Naive thymus-derived CD8-positive, alpha-beta T cell (primary cell): ENCODE measurements around the gene CTAG1A. TPM values are rescaled to one million over a fixed set of nuclear protein-coding genes. Genes with fewer than 3 reads are reported as not detected.
A peak's percentile ranks its signal among the peaks of the same experiment; 100 is the strongest.
"Not testable (repeated sequence)": the region's sequence is repeated elsewhere in the genome, so short reads cannot be mapped to it uniquely, and the experiment has no call there.

Experiments used
- ATAC-seq, 2 donors: fragments of 150-1000 bp; cut with Tn5 transposase in 1 of 2; sonication (Bioruptor Pico), chemical (Tn5 transposase) in 1 of 2; 1 replicate in 1 of 2; 2 replicates in 1 of 2; pipeline ENCODE4 v1.10.0; 2021; ENCODE audit warnings: mild to moderate bottlenecking in 2 of 2, moderate library complexity in 2 of 2
- POLR2A ChIA-PET: fragments of 350-600 bp; sonication (Branson Sonifier 250); formaldehyde crosslinking; loops from one replicate; lab custom pipeline; 2021; ENCODE audit warnings: antibody characterized with exemption; lab: Charles Lee
- DNase-seq, 10 donors: peaks; one replicate each; pipeline versions ENCODE4 v3.0.0 to v3.0.0-alpha.2; 2020 to 2022
- H3K27ac Mint-ChIP-seq, 10 donors: one replicate each; pipeline ENCODE4 v1.8.0; 2020 to 2022; ENCODE audit warnings: mild to moderate bottlenecking in 10 of 10, mixed read lengths in 10 of 10, moderate library complexity in 4 of 10, inconsistent platforms in 1 of 10
- H3K27me3 Mint-ChIP-seq, 5 donors: one replicate each; pipeline ENCODE4 v1.8.0; 2021 to 2022; ENCODE audit warnings: mixed read lengths in 5 of 5
- H3K36me3 Mint-ChIP-seq, 3 donors: one replicate each; pipeline ENCODE4 v1.8.0; 2020 to 2022; ENCODE audit warnings: mixed read lengths in 3 of 3, mild to moderate bottlenecking in 2 of 3, inconsistent platforms in 1 of 3
- H3K4me1 Mint-ChIP-seq, 4 donors: one replicate each; pipeline ENCODE4 v1.8.0; 2021 to 2022; ENCODE audit warnings: mixed read lengths in 4 of 4
- H3K4me3 Mint-ChIP-seq, 10 donors: one replicate each; pipeline ENCODE4 v1.8.0; 2020 to 2022; ENCODE audit warnings: mild to moderate bottlenecking in 10 of 10, mixed read lengths in 10 of 10, moderate library complexity in 6 of 10, inconsistent platforms in 1 of 10
- H3K9me3 Mint-ChIP-seq, 9 donors: one replicate each; pipeline ENCODE4 v1.8.0; 2020 to 2022; ENCODE audit warnings: mixed read lengths in 9 of 9, mild to moderate bottlenecking in 3 of 9, inconsistent platforms in 1 of 9, moderate library complexity in 1 of 9
- polyA plus RNA-seq, 3 donors: library from polyadenylated mRNA; unstranded; fragments of 300-500 nt; fragmentation: Illumina TruSeq; gene quantifications; one replicate each; pipeline ENCODE4 v1.2.3, GENCODE V29; 2021
- total RNA-seq, 8 experiments: library from RNA in 2 of 8; stranded (reverse) in 2 of 8; gene quantifications; one replicate each; pipeline ENCODE4 v1.2.3 and lab custom pipeline; 2021 to 2026

The CTAG1A gene
- total and polyA plus RNA-seq, 5 experiments from 2014 or later, result not detected

GRCh38 chrX:154547245-154548027, 37.5 kb upstream of the CTAG1A start, which contains the start of gene IKBKG:
TSS of gene IKBKG (plus strand) at chrX:154547620. CDS start at chrX:154552003, 4,383 bp downstream.
- Mint-ChIP-seq H3K9me3 (no peaks in the 10 kb centered on the region), H3K4me1 (peaks cover 21 to 60% (median 51%) of the 10 kb centered on the region in 4 donors), H3K4me3 (peak within 1 kb of the TSS; percentile 82 to 98 (median 92)), H3K27me3 (no peaks in the 10 kb centered on the region), H3K27ac (peak within 1 kb of the TSS; percentile 85 to 98 (median 92)), H3K36me3 (peaks cover 0 to 22% (median 0%) of the 10 kb centered on the region in 3 donors)
- POLR2A ChIA-PET, result interaction anchor here (0.8 to 1.5 kb wide), 12 partner anchors 11 to 753 kb away, joined by 3 to 6 read pairs (median 3); partner anchors contain the start of genes ATP6AP1, DKC1, HCFC1 and IDH3G
- DNase-seq (peak; percentile 80 to 93 (median 86)), ATAC-seq (peak; percentile 77 to 80)

- POLR2A ChIA-PET, result interaction anchor here (0.8 to 1.5 kb wide), 7 partner anchors 57 to 754 kb away, joined by 3 to 6 read pairs (median 3); partner anchors contain the start of genes IDH3G, RPL10, SLC10A3 and SSR4
- Mint-ChIP-seq H3K27me3 (no peaks in the 10 kb centered on the region), H3K27ac (peak overlapping the region; percentile 85 to 98 (median 92)), H3K9me3 (no peaks in the 10 kb centered on the region), H3K36me3 (peaks cover 0 to 22% (median 0%) of the 10 kb centered on the region in 3 donors), H3K4me1 (peaks cover 17 to 54% (median 46%) of the 10 kb centered on the region in 4 donors), H3K4me3 (peak overlapping the region; percentile 82 to 98 (median 92))
- DNase-seq (no peak), ATAC-seq (no peak)
Observed at GRCh38 chrX:154548028-154548316, 37.0 kb upstream of the CTAG1A start.

GRCh38 chrX:154549766-154550165, 35.2 kb upstream of the CTAG1A start:
- Mint-ChIP-seq H3K9me3 (no peaks in the 10 kb centered on the region), H3K4me1 (peaks cover 17 to 50% (median 42%) of the 10 kb centered on the region in 4 donors), H3K27ac (peak overlapping the region in 8 of 10 donors; percentile 14 to 79 (median 46)), H3K36me3 (peaks cover 0 to 35% (median 0%) of the 10 kb centered on the region in 3 donors), H3K27me3 (no peaks in the 10 kb centered on the region), H3K4me3 (peak overlapping the region in 9 of 10 donors; percentile 17 to 76 (median 64))
- no peak for ATAC-seq
- no peak for DNase-seq
- POLR2A ChIA-PET, result no interaction called here

GRCh38 chrX:154552112-154552806, 32.7 kb upstream of the CTAG1A start:
- Mint-ChIP-seq H3K4me1 (peaks cover 15 to 43% (median 37%) of the 10 kb centered on the region in 4 donors), H3K27ac (peak overlapping the region in 1 of 10 donors; percentile 33), H3K4me3 (peak overlapping the region in 1 of 10 donors; percentile 19), H3K36me3 (peaks cover 0 to 43% (median 0%) of the 10 kb centered on the region in 3 donors)
- H3K9me3 Mint-ChIP-seq, DNase-seq, POLR2A ChIA-PET, H3K27me3 Mint-ChIP-seq, ATAC-seq: not testable (repeated sequence)

GRCh38 chrX:154558060-154558690, 26.8 kb upstream of the CTAG1A start:
- H3K27me3 Mint-ChIP-seq, DNase-seq, H3K4me3 Mint-ChIP-seq, POLR2A ChIA-PET, H3K9me3 Mint-ChIP-seq, H3K27ac Mint-ChIP-seq: not testable (repeated sequence)
- ATAC-seq, result peak; percentile 76 to 83
- peaks cover 0 to 11% (median 3%) of the 10 kb centered on the region in 4 donors for H3K4me1 Mint-ChIP-seq
- peaks cover 0 to 19% (median 0%) of the 10 kb centered on the region in 3 donors for H3K36me3 Mint-ChIP-seq

- H3K4me3 Mint-ChIP-seq, POLR2A ChIA-PET, H3K4me1 Mint-ChIP-seq: not testable (repeated sequence)
Observed at GRCh38 chrX:154558896-154559295, 26.0 kb upstream of the CTAG1A start.

GRCh38 chrX:154560326-154560725, 24.6 kb upstream of the CTAG1A start:
- H3K27ac Mint-ChIP-seq, H3K36me3 Mint-ChIP-seq, H3K27me3 Mint-ChIP-seq, H3K4me3 Mint-ChIP-seq, H3K4me1 Mint-ChIP-seq, POLR2A ChIA-PET, DNase-seq, H3K9me3 Mint-ChIP-seq, ATAC-seq: not testable (repeated sequence)

More at GRCh38 chrX:154558896-154559295, 26.0 kb upstream of the CTAG1A start:
- not testable (repeated sequence) for ATAC-seq, H3K9me3 Mint-ChIP-seq, H3K27me3 Mint-ChIP-seq, DNase-seq, H3K27ac Mint-ChIP-seq
- peaks cover 0 to 15% (median 0%) of the 10 kb centered on the region in 3 donors for H3K36me3 Mint-ChIP-seq

- H3K27ac Mint-ChIP-seq, POLR2A ChIA-PET, H3K4me1 Mint-ChIP-seq, ATAC-seq, H3K27me3 Mint-ChIP-seq, DNase-seq, H3K9me3 Mint-ChIP-seq, H3K36me3 Mint-ChIP-seq, H3K4me3 Mint-ChIP-seq: not testable (repeated sequence)
Observed at GRCh38 chrX:154562295-154562694, 22.6 kb upstream of the CTAG1A start.

GRCh38 chrX:154570361-154570760, 14.6 kb upstream of the CTAG1A start:
- H3K36me3 Mint-ChIP-seq, H3K27ac Mint-ChIP-seq, H3K4me3 Mint-ChIP-seq, H3K27me3 Mint-ChIP-seq, H3K9me3 Mint-ChIP-seq, ATAC-seq, DNase-seq, H3K4me1 Mint-ChIP-seq, POLR2A ChIA-PET: not testable (repeated sequence)

- ATAC-seq, result peak; percentile 74 to 85
- DNase-seq, H3K4me3 Mint-ChIP-seq, H3K4me1 Mint-ChIP-seq, H3K27ac Mint-ChIP-seq, H3K27me3 Mint-ChIP-seq, POLR2A ChIA-PET, H3K9me3 Mint-ChIP-seq, H3K36me3 Mint-ChIP-seq: not testable (repeated sequence)
Observed at GRCh38 chrX:154573061-154573460, 11.9 kb upstream of the CTAG1A start.

- peak in 1 of 2 donors; percentile 64 for ATAC-seq
- H3K4me1 Mint-ChIP-seq, H3K27me3 Mint-ChIP-seq, H3K36me3 Mint-ChIP-seq, H3K9me3 Mint-ChIP-seq, H3K4me3 Mint-ChIP-seq, POLR2A ChIA-PET, H3K27ac Mint-ChIP-seq, DNase-seq: not testable (repeated sequence)
Observed at GRCh38 chrX:154575076-154575475, 9.9 kb upstream of the CTAG1A start.

GRCh38 chrX:154582994-154583393, 1.9 kb upstream of the CTAG1A start:
- POLR2A ChIA-PET, H3K4me1 Mint-ChIP-seq, H3K9me3 Mint-ChIP-seq, H3K4me3 Mint-ChIP-seq, H3K27ac Mint-ChIP-seq, H3K36me3 Mint-ChIP-seq, ATAC-seq, H3K27me3 Mint-ChIP-seq, DNase-seq: not testable (repeated sequence)
